ENCODE results near the gene LINC01488. TPM values are rescaled to one million over a fixed set of nuclear protein-coding genes. Genes with fewer than 3 reads are reported as not detected.

Gene LINC01488
- polyA plus RNA-seq, 4 donors = 0.03 TPM; not detected in 3

DNA sequence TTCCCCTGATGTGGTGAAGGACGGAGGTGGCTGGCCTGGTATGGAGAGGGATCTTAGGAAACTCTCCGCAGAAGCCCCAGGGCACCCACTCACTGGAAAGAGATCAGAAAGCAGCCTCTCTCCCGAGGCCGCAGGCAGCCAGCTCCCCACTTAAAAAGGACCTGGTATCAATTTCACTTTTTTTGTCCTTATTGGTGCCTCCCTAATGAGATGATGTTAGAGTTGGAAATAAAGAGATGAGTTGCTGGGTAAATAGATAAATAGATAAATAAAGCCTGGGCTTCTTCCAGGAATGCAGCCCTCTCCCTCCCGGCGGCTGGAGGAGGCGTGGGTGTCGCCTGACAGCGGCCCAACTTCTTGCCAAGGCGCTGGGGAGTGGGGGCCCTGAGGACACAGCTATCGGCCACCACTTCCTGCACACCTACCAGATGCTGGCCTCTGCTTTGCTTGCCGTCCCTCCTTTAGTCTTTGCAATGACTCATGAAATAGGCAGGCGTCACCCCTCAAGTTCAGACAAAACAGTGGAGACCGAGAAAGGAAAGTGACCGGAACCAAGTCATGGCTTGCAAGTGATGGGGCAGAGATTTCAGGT, 42.9 kb downstream of the LINC01488 start:
- DNase-seq (ENCODE audit: low read depth in 4 of 4, low spot score in 3 of 4) = no peak

DNA sequence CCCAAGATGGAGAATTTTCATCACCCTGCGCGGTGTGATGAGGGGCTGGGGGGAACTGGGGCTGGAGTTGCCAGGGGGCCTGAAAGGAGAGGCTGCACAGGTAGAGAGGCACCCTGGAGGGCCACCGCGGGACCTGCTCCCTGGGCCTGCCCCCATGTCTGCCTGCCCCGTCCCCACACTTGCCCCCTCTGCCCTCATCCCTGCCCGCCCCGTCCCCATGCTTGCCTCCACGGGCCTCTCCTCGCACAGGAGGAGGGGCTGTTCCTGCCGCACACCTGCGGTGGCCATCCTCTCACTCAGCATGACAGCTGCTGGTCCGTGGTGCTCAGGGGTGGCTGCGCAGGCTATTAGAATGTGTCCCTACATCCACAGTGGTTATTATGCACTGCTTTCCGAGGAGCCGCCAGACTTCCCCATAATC, 43.5 kb downstream of the LINC01488 start:
- DNase-seq (ENCODE audit: low read depth in 4 of 4, low spot score in 3 of 4) = no peak

DNA sequence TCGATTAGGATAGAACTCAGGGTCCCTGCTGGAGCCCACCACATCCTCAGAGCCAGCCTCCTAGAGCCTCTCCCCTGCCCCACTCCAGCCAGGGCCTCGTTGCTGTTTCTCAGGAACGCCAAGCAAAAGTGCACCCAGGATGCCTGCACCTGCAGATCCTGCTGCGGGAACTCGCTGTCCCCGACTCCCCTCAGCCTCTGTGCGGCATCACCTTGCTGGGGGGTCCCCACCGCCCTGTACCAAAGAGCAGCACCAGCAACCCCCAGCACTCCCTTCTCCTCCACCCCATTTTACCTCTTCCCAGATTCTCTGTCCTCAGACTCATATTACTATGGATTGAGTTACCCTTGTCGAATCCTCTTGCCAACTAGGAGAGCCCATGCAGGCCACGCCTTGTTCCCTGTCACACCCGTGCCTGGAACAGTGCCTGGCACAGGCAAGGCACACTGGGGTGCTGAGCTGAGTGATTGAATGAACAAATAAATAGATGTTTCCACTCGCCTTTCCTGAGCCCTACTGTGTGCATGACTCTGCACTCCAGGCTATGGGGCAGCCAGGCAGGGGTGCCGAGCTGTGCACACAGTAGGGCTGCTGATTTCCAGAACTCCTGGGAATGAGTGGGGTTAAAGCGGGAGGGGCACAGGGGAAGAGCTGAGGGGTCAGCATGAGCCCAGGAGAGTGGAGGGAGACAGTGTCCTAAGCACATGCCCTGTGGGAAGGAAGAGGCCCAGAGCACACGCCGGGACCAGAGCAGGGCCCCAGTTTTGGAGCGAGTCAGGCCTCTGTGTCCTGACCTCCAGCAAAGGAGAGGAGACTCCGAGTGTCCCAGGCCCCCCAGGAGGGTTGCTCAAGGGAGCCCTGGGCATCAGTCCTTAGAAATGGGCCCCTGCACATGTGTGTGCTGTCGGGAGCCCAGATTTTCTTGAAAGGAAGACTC, 44.3 kb downstream of the LINC01488 start:
- DNase-seq (ENCODE audit: low read depth in 4 of 4, low spot score in 3 of 4) = no peak

DNA sequence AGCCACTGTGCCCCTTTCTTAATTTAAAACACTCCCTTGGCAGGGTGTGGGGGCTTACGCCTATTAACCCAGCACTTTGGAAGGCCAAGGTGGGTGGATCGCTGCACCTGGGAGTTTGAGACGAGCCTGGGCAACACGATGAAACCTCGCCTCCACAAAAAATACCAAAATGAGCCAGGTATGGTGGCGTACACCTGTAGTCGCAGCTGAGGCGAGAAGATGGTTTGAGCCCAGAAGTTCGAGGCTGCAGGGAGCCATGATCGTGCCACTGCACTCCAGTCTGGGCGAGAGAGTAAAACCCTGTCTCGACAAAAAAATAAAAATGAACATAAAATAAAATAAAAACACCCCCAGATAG, 45.0 kb downstream of the LINC01488 start:
- DNase-seq (ENCODE audit: low read depth in 4 of 4, low spot score in 3 of 4) = no peak

DNA sequence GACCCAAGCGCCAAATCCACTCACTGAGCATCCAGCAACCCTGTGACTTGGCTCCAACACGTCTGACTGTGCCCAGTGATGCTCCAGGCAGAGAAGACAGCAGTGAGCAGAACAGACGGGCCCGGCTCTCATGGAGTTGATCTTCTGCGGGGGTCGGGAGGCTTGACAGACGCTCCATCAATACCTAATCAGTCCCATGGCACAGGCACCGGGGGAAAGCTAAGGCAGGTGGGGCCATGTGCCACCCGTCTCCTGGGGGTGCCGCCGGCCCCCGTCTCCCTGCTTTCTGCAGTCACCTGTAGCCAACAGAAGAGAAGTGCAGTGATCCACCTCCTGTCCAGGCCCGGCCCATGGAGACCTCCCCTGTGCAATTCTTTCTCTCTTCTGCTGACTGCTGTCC, 47.5 kb downstream of the LINC01488 start:
- DNase-seq (ENCODE audit: low read depth in 4 of 4, low spot score in 3 of 4) = no peak

DNA sequence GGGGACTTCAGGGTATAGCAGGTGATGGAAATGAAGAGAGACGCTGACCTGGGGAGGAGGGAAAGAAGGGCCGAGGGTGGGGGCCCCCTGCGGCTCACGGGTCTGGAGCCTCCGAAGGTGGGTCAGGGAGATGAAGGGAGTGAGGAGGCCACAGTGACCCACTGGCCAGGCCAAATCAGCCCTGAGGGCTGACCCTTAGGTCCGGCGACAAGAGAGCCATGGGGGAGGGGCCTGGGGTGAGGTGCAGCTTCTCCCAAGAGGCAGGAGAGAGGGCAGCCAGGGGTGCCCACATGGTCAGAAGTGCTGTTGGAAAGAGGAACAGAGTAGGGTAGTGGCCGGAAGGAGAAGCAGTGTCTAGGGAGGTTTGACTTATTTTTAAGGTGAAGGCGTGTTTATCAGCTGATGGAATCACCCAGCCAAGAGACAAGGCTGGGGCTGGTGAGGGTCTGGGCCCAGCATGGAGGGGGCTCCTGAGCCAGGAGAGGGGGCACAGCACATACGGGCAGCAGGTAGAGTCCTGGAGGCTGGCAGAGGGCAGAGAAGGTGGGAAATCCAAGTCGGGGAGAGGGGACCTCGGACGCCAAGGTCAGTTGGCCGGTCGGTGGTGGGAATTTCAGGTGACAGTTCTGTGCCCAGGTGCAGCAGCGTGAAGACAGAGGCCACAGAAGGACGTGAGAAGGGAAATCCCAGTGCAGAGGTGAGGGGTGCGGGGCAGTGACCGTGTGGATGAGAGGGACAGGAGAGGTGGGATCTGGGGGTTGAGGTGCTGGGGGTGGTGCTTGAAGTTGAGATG, 49.0 kb downstream of the LINC01488 start:
- DNase-seq (ENCODE audit: low read depth in 4 of 4, low spot score in 3 of 4) = no peak

DNA sequence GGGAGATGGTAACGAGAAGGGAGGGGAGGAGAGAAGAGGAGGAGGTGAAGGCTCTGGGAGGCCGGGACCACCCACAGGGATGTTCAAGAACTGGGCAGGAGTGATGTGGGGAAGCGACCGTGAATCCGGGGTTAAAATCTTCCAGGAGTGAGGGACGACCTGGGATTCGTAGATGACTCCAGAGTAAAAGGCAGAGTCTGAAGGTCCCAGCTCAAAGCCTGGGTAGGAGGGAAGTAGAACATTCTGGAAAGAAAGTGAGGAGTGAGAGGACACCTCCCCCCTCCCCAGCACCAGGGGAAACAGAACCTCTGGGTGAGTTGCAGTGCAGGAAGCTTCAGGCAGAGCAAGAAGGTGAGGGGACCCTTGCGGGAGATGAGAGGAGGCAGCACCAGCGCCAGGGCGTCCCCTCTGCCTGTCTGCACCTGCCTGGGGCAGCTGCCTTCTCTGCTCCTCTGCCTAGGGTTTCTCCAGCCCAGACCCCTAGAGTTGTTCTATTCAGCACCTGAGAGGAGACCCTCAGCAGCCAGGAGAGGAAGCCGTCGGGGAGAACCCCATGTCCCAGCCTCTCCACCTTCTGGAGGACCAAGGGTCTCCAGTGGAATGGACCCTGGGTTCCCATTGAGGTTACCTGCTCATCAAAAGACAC, 49.7 kb downstream of the LINC01488 start:
- DNase-seq (ENCODE audit: low read depth in 4 of 4, low spot score in 3 of 4) = no peak

DNA sequence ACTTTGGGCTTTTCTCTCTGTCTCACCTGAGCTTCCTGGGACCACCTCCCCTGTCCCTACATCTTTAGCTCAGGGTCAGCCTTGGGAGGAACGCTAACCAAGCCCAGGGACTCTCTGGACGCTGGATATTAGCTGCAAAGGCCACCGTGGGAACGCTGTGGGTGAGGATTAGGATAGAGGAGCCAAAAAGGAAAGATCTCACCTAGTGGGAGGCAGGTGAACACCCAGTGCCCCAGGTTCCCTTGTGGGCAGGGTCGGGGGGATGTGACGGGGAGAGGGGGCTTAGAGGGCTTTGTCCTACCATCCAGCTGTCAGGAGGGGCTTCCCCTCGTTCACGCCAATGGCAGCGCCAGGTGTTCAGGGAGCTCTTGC, 50.2 kb downstream of the LINC01488 start:
- DNase-seq (ENCODE audit: low read depth in 4 of 4, low spot score in 3 of 4) = no peak

DNA sequence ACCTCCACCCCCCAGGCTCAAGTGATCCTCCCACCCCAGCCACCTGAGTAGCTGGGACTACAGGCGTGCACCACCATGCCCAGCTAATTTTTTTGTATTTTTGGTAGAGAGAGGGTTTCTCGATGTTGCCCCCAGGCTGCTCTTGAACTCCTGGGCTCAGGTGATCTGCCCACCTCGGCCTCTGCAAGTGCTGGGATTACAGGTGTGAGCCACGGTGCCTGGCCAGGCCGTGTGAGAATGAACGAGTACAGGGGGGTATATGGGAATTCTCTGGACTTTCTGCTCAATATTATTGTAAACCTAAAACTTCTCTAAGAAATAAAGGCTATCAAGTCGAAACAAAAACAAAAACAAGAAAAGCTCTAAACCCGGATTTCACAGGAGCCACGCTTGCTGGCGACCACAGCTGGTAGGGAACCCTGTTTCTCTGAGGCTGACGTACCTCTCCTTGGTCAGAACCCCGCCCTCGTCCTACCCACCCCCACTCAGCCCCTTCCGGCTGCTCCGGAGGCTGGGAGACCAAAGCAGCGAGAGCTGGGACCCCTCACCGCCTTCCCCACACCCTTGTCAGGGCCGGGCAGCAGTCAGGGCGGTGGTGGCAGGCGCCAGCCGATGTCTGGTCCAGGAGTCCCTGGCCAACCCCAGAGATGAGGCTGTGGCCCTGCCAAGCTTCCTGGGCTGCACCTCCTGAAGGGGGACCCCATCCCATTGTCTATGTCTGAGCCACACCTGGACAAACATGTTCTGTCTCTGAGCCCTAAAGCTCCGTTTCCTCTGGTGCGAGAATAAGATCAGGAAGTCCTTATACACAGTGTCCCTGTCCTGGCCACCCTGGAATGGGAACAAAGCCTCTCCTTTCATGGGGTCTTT, 52.1 kb downstream of the LINC01488 start:
- DNase-seq (ENCODE audit: low read depth in 4 of 4, low spot score in 3 of 4) = no peak

DNA sequence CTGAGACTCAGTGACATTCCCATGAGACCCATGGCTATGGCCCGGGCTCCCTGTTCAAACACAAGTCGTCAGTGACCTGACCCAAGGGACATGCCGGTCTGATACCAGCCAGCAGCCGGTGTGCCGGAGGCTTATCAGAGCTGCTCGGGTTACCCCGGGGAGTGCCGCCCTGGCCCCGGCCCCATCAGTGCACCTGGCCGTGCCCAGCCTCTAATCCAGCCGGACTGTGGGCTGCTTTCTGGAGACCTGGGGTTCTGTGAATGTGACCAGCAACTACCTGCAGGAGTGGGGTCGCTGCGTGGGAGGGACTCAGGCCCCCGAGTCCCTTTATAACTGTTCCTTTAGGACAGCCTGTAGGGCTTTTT, 52.7 kb downstream of the LINC01488 start:
- DNase-seq (ENCODE audit: low read depth in 4 of 4, low spot score in 3 of 4) = no peak

DNA sequence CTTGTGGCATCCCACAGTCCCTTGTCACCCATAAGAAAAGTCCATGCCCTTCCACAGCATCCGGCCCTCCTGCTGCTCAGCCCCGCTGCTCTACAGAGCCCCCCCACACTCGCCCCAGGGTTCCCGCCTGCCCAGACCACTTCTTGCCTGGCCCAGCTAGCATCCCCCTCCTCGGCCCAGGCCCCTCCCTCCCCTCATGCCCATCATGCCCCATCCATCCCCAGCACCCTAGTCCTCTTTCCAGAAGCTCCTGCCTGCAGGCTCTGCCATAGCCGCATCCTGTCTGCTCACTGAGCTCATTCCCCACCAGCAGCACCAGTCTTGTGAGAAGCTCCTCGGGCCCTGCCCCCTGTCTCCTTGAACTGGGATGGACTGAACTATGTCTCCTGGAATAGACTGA, 54.4 kb downstream of the LINC01488 start:
- no peak for DNase-seq (ENCODE audit: low read depth in 4 of 4, low spot score in 3 of 4)

DNA sequence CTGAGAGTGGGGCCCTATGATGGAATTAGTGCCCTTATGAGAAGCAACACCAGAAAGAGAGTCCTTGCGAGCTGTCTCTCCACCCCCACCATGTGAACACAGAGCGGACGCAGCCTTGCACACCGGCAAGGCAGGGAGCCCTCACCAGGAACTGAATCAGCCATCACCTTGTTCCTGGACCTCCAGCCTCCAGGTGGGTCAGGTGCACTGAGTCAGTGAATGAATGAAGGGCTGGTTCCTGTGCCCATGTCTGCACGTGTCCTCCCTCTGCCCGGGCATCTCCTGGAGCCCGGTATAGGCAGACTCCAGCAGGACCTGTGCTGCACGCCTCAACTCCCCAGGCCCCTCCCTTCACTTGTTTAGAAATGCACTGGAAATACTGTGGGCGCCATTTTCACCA, 54.9 kb downstream of the LINC01488 start:
- no peak for DNase-seq (ENCODE audit: low read depth in 4 of 4, low spot score in 3 of 4)

DNA sequence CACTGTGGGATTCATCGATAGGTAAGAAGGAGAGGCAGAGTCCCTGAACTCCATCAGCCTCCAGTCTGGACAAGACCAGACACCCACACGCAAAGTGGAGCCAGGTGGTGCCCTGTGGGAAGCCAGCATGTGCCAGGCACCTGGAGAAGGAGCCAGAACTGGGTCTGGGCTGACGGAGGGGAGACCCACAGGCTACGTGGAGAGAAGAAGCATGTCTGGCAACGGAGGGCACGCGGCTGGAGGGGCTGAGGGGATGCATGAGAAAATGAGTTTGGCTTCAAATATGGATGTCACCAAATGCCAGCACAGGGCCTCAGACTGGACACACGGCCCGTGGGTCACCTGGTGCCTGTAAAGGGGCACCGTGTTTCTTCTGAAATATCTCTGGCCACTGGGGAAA, 55.7 kb downstream of the LINC01488 start:
- DNase-seq (ENCODE audit: low read depth in 4 of 4, low spot score in 3 of 4) = no peak

DNA sequence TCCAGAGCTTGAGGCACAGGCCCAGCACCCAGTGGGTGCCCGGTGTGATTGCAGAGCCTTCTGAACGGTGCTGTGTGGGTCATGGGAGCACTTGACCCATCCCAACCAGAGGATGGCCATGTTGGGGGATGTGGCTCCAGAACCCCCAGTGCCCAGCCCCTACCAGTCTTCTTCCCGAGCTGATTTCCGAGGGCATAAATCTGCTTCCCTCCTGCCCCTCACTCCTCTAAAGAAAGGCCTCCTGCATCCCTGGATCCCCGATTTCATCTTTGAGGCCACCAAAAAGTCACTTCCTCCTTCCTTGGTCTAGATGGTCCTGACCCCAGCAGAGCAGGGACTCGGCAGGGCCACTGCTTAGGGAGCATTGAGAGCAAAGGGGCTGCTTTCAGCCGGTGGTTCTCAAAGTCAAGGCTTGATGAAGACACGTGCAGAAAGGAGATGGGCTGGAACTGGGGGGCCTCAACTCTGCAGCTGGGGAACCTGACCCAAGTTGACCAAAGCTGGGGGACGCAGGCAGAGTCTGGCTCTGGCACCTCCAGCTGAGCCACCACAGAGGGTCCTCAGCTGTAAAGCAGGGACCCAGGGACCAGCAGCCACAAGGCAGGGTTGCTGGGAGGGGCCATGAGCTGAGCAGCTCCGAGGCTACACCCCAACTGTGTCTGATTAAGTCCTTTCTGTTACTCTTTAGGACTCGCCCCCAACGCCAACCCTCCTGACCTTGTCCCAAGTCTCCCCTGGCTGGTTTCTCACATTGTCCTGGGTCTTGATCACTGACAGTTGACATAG, 56.6 kb downstream of the LINC01488 start:
- no peak for DNase-seq (ENCODE audit: low read depth in 4 of 4, low spot score in 3 of 4)

DNA sequence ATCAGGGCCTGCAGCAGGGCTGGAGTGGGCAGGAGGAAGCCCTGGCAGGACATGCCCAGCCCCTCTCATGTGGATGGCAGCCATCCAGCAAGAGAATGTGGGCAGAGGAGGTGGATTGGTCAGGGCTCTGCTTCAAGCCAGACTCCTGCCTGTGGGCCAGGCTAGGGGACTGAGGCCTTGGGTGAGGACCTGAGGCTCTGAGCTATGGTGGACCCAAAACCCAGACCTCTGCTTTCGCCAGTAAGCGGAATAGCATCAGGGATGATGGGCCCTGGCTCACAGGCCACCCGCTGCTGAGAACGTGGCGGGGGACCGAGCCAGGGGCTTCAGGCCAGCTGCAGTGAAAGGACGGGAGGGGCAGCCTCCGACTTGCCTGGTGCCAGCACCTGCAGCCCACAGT, 57.4 kb downstream of the LINC01488 start:
- DNase-seq (ENCODE audit: low read depth in 4 of 4, low spot score in 3 of 4) = no peak

DNA sequence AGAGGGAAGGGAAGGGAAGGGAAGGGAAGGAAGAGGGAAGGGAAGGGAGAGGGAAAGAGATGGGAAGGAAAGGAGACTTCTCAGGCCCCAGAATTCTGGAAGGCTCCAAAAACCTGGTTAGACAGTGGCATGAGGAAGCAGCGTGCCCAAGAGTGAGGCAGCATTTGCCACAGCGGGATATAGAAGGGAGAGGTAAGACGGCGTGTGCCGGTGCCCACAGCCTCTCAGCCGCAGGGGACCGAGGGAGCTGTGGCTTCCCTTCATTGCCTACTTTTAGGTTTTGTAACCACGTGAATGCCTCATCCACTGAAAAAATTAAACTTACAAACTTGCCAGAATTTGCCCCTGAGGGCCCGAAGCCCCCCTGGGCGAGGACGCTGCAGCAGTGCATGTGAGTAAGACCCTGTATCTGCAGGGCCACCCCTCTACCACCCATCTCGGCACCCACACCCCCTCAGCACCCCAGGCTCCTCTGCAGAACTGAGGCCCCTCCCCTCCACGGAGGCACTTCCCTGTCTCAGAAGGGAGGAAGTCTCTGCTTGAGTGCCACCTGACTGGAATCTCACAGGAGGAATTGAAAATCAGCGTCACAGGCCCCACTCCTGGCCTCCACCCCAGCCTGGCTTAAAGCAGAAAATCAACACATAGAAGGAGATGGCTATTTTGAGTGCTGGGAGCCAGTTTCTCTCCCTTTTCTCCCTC, 58.1 kb downstream of the LINC01488 start:
- DNase-seq (ENCODE audit: low read depth in 4 of 4, low spot score in 3 of 4) = no peak

DNA sequence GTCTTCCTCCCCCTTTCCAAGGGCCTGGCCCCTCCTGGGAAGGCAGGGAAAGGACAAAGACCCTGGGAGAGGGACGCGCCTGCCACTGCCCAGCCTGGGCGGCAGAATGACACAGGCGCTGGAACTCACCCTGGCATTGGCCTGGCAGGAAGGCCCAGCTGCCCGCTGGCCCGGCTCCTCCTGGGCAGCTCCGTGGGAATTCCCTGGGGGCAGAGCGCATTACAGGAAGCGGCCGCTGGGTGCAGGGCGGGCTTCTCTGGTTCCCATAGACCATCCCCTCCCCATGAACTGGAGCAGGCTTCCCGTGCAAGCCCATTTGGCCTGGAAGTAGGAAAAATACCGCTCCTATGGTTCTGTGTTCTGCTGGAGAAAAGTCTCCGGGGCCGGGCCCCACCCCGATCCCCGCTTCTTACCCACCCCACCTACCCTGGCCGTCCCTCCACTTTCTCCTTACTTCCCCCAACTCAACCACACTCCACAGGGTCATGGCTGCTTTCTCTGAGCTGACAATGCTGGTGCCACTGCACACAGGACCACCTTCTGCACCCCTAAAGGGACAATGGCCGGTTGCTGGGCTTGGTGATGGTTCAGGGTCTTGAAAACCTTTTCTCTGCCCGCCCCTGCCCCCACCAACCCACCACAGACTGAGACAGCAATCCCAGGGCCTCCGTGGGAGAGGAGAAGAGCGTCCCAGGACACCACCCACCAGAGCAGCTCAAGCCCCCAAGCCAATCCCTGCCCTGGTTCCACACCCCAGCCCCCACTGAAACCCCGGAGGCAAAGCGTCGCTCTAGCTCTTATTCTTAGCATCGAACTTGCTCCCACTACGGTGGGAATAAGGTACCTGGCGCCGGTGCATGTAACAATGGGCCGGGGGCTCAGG, 58.9 kb downstream of the LINC01488 start:
- DNase-seq (ENCODE audit: low read depth in 4 of 4, low spot score in 3 of 4) = no peak

DNA sequence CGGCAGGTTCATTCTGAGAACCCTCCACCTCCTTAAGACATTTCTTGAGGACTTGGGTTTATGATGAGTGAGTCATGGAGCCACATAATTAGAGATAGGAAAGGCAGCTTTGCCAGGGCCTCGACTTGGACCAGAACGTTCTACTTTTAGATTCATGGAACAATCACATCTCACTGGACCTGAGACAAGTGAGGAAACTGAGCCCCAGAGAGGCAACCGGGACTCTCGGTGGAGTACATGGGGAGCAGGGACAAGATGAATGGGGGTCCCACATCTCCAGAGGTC, 59.5 kb downstream of the LINC01488 start:
- DNase-seq (ENCODE audit: low read depth in 4 of 4, low spot score in 3 of 4) = no peak
